IPS-18a (cell line): ENCODE measurements around the gene EFR3B.

Experiments
- H3K27ac ChIP-seq: one replicate; pipeline ENCODE4 v1.5.1; 2013; ENCODE audit warnings: low read length
- H3K27me3 ChIP-seq: one replicate; pipeline ENCODE4 v1.6.1; 2013; ENCODE audit warnings: mild to moderate bottlenecking, low read length; ENCODE audit not compliant: control insufficient read depth, insufficient read depth
- H3K36me3 ChIP-seq: one replicate; pipeline ENCODE4 v1.6.1; 2013; ENCODE audit warnings: low read depth, low read length; ENCODE audit not compliant: control insufficient read depth
- H3K4me1 ChIP-seq: one replicate; pipeline ENCODE4 v1.6.1; 2013; ENCODE audit warnings: low read depth, low read length; ENCODE audit not compliant: control insufficient read depth
- H3K4me3 ChIP-seq: one replicate; pipeline ENCODE4 v1.5.1; 2013; ENCODE audit warnings: low read length
- H3K9ac ChIP-seq: one replicate; pipeline ENCODE4 v1.6.1; 2013; ENCODE audit warnings: mild to moderate bottlenecking, low read length, moderate library complexity
- H3K9me3 ChIP-seq: one replicate; pipeline ENCODE4 v1.6.1; 2013; ENCODE audit warnings: low read depth, low read length; ENCODE audit not compliant: control insufficient read depth

Gene EFR3B

GRCh38 chr2:25077789-25078169 is 35.9 kb downstream of the EFR3B start:
- Histone ChIP-seq H3K27ac (no peak overlapping the region), H3K4me1 (no peaks in the 10 kb centered on the region), H3K27me3 (no peaks in the 10 kb centered on the region), H3K36me3 (no peaks in the 10 kb centered on the region), H3K4me3 (no peak overlapping the region), H3K9me3 (no peaks in the 10 kb centered on the region), H3K9ac (no peak overlapping the region)

GRCh38 chr2:25078170-25079049 is 36.5 kb downstream of the EFR3B start:
- H3K27ac ChIP-seq = no peak overlapping the region

GRCh38 chr2:25079050-25079635 is 37.3 kb downstream of the EFR3B start:
- H3K4me1 ChIP-seq = no peaks in the 10 kb centered on the region
- H3K27me3 ChIP-seq = no peaks in the 10 kb centered on the region
- no peak overlapping the region for H3K4me3 ChIP-seq
- no peak overlapping the region for H3K9ac ChIP-seq
- no peak overlapping the region for H3K27ac ChIP-seq
- no peaks in the 10 kb centered on the region for H3K9me3 ChIP-seq
- H3K36me3 ChIP-seq = no peaks in the 10 kb centered on the region

More at GRCh38 chr2:25078170-25079049, 36.5 kb downstream of the EFR3B start:
- no peaks in the 10 kb centered on the region for H3K4me1 ChIP-seq
- H3K27me3 ChIP-seq = no peaks in the 10 kb centered on the region
- no peak overlapping the region for H3K9ac ChIP-seq
- no peaks in the 10 kb centered on the region for H3K9me3 ChIP-seq
- H3K4me3 ChIP-seq = no peak overlapping the region
- no peaks in the 10 kb centered on the region for H3K36me3 ChIP-seq

- H3K9me3 ChIP-seq = no peaks in the 10 kb centered on the region
- no peak overlapping the region for H3K9ac ChIP-seq
- H3K27me3 ChIP-seq = no peaks in the 10 kb centered on the region
- H3K36me3 ChIP-seq = no peaks in the 10 kb centered on the region
- no peaks in the 10 kb centered on the region for H3K4me1 ChIP-seq
- H3K27ac ChIP-seq = no peak overlapping the region
- no peak overlapping the region for H3K4me3 ChIP-seq
Measured at GRCh38 chr2:25081237-25081790, 39.4 kb downstream of the EFR3B start.

- Histone ChIP-seq H3K4me1 (no peaks in the 10 kb centered on the region), H3K27ac (no peak overlapping the region), H3K9me3 (no peaks in the 10 kb centered on the region), H3K4me3 (no peak overlapping the region), H3K36me3 (no peaks in the 10 kb centered on the region), H3K9ac (no peak overlapping the region), H3K27me3 (no peaks in the 10 kb centered on the region)
Measured at GRCh38 chr2:25082002-25082622, 40.2 kb downstream of the EFR3B start.

GRCh38 chr2:25085761-25086560 is 44.1 kb downstream of the EFR3B start:
- H3K4me1 ChIP-seq = peaks cover 24% of the 10 kb centered on the region

GRCh38 chr2:25088817-25089516 is 47.1 kb downstream of the EFR3B start:
- Histone ChIP-seq H3K4me3 (no peak overlapping the region), H3K27ac (no peak overlapping the region), H3K27me3 (peaks cover 28% of the 10 kb centered on the region), H3K9me3 (no peaks in the 10 kb centered on the region), H3K4me1 (peaks cover 33% of the 10 kb centered on the region), H3K36me3 (no peaks in the 10 kb centered on the region), H3K9ac (no peak overlapping the region)

More at GRCh38 chr2:25085761-25086560, 44.1 kb downstream of the EFR3B start:
- H3K4me3 ChIP-seq = no peak overlapping the region
- no peaks in the 10 kb centered on the region for H3K9me3 ChIP-seq
- peaks cover 28% of the 10 kb centered on the region for H3K27me3 ChIP-seq
- no peak overlapping the region for H3K9ac ChIP-seq
- no peaks in the 10 kb centered on the region for H3K36me3 ChIP-seq
- no peak overlapping the region for H3K27ac ChIP-seq

- H3K4me1 ChIP-seq = peaks cover 33% of the 10 kb centered on the region
- no peaks in the 10 kb centered on the region for H3K9me3 ChIP-seq
- H3K9ac ChIP-seq = no peak overlapping the region
- H3K36me3 ChIP-seq = no peaks in the 10 kb centered on the region
- H3K27me3 ChIP-seq = peaks cover 28% of the 10 kb centered on the region
- no peak overlapping the region for H3K27ac ChIP-seq
- peak overlapping the region; percentile 13 for H3K4me3 ChIP-seq
Measured at GRCh38 chr2:25089605-25090315, 47.9 kb downstream of the EFR3B start.

- H3K27ac ChIP-seq = no peak overlapping the region
Measured at GRCh38 chr2:25090801-25091200, 48.9 kb downstream of the EFR3B start.

GRCh38 chr2:25091265-25091664 is 49.4 kb downstream of the EFR3B start:
- Histone ChIP-seq H3K36me3 (no peaks in the 10 kb centered on the region), H3K27ac (no peak overlapping the region), H3K27me3 (peaks cover 28% of the 10 kb centered on the region)

More at GRCh38 chr2:25090801-25091200, 48.9 kb downstream of the EFR3B start:
- Histone ChIP-seq H3K9ac (no peak overlapping the region), H3K4me3 (no peak overlapping the region), H3K27me3 (peaks cover 28% of the 10 kb centered on the region), H3K9me3 (no peaks in the 10 kb centered on the region), H3K36me3 (no peaks in the 10 kb centered on the region), H3K4me1 (peaks cover 33% of the 10 kb centered on the region)

More at GRCh38 chr2:25091265-25091664, 49.4 kb downstream of the EFR3B start:
- peaks cover 33% of the 10 kb centered on the region for H3K4me1 ChIP-seq
- H3K9ac ChIP-seq = no peak overlapping the region
- H3K9me3 ChIP-seq = no peaks in the 10 kb centered on the region
- no peak overlapping the region for H3K4me3 ChIP-seq
